ENCODE results near the gene ALG12.

The ALG12 gene

DNA sequence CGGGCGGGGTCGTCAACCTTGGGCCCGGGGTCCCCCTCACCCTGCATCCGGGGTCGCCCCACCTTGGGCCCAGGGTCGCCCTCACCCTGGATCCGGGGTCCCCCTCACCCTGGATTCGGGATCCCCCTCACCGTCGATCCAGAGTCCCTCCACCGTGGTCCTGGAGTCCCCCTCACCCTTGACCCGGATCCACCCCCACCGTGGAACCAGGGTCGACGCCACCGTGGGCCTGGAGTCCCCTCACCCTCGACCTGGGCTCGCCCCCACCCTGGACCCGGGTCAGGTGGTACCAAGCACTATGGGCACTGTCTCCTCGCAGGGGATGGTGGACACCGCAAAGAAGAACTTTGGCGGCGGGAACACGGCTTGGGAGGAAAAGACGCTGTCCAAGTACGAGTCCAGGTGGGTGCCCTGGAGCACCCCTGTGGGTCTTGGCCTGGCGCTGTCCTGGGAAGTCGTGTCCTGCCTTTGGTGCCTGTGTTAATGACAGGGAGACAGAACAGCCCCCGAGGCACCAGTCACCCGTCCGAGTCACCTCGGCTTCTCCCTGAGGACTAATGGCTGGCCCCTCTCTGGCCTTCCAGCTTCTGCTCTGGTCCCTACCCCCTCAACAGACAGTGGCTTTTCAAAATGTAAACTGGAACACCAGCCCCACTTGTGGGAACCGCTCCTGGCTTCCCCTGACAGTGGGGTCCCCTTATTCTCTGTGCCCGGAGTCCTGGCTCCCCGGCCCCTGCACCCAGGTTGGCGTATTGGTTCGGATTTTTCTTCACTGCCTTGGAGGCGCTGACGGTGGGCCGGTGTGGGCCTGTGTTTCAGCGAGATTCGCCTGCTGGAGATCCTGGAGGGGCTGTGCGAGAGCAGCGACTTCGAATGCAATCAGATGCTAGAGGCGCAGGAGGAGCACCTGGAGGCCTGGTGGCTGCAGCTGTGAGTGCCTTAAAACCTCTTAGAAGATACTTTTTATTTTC, 958 bp upstream of the ALG12 start:
- Histone ChIP-seq H3K9ac (ENCODE audit: low read length) (peak overlapping the region; percentile 90), H3K27me3 (ENCODE audit: insufficient read depth, low read length) (no peaks in the 10 kb centered on the region), H2AFZ (ENCODE audit: low read length) (no peak overlapping the region), H3K4me2 (ENCODE audit: low read length) (peak overlapping the region; percentile 99), H3K4me3 (ENCODE audit: low read depth, low read length, poor library complexity, severe bottlenecking) (peak overlapping the region; percentile 92), H3K9me3 (ENCODE audit: low read length) (no peaks in the 10 kb centered on the region), H3K9me2 (ENCODE audit: low read depth, low read length) (no peaks in the 10 kb centered on the region), H3K36me3 (ENCODE audit: insufficient read depth, low read length) (peaks cover 23% of the 10 kb centered on the region; the same call in 1 of the 2 replicates), H3K27ac (ENCODE audit: low read depth, low read length, poor library complexity, severe bottlenecking) (peak overlapping the region; percentile 38), H3K4me1 (ENCODE audit: insufficient read depth, low read length, severe bottlenecking) (peaks cover 62% of the 10 kb centered on the region), H3F3A (ENCODE audit: insufficient read depth, low read length) (no peaks in the 10 kb centered on the region), H3K79me2 (ENCODE audit: insufficient read depth, low read length) (peaks cover 3% of the 10 kb centered on the region; the same call in 1 of the 2 replicates), H4K20me1 (ENCODE audit: insufficient read depth, low read length) (no peaks in the 10 kb centered on the region)
- TF ChIP-seq, protein P1, sequence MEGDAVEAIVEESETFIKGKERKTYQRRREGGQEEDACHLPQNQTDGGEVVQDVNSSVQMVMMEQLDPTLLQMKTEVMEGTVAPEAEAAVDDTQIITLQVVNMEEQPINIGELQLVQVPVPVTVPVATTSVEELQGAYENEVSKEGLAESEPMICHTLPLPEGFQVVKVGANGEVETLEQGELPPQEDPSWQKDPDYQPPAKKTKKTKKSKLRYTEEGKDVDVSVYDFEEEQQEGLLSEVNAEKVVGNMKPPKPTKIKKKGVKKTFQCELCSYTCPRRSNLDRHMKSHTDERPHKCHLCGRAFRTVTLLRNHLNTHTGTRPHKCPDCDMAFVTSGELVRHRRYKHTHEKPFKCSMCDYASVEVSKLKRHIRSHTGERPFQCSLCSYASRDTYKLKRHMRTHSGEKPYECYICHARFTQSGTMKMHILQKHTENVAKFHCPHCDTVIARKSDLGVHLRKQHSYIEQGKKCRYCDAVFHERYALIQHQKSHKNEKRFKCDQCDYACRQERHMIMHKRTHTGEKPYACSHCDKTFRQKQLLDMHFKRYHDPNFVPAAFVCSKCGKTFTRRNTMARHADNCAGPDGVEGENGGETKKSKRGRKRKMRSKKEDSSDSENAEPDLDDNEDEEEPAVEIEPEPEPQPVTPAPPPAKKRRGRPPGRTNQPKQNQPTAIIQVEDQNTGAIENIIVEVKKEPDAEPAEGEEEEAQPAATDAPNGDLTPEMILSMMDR (IDR thresholded peaks at IDR 0.05; ENCODE audit: low read length), result no peak
- no peak for TF ChIP-seq EZH2 (IDR thresholded peaks at IDR 0.05; ENCODE audit: borderline replicate concordance, low read length)

DNA sequence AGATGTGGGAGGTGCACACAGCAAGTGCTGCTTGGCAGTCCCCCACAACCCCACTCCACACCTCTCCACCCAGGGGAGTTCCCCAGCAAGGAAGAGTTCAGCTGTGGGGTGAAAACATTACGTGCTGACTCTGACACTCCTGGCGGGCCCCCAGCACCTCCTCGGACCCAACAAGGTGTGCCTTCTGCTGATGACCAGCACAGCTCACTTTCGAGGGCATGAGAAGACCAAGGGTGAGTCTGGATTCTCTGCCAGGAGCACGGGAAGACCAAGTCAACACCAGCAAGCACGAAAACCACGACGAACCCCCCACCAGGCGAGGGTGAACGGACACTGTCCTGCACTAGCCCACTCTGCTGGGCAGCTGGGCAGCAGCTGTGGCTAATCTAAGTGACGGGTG, 1.4 kb downstream of the ALG12 start:
- Histone ChIP-seq H3K9me2 (ENCODE audit: low read depth, low read length) (no peaks in the 10 kb centered on the region), H3K9ac (ENCODE audit: low read length) (peak overlapping the region; percentile 77; the same call in 1 of the 2 replicates), H3K9me3 (ENCODE audit: low read length) (no peaks in the 10 kb centered on the region), H4K20me1 (ENCODE audit: insufficient read depth, low read length) (no peaks in the 10 kb centered on the region), H3F3A (ENCODE audit: insufficient read depth, low read length) (no peaks in the 10 kb centered on the region), H3K36me3 (ENCODE audit: insufficient read depth, low read length) (peaks cover 38% of the 10 kb centered on the region; the same call in 1 of the 2 replicates), H3K27me3 (ENCODE audit: insufficient read depth, low read length) (no peaks in the 10 kb centered on the region), H3K79me2 (ENCODE audit: insufficient read depth, low read length) (peaks cover 3% of the 10 kb centered on the region; the same call in 1 of the 2 replicates), H2AFZ (ENCODE audit: low read length) (no peak overlapping the region), H3K27ac (ENCODE audit: low read depth, low read length, poor library complexity, severe bottlenecking) (peak overlapping the region; percentile 45), H3K4me1 (ENCODE audit: insufficient read depth, low read length, severe bottlenecking) (peaks cover 39% of the 10 kb centered on the region), H3K4me2 (ENCODE audit: low read length) (peak overlapping the region; percentile 88), H3K4me3 (ENCODE audit: low read depth, low read length, poor library complexity, severe bottlenecking) (peak overlapping the region; percentile 92)
- TF ChIP-seq, protein P1 (IDR thresholded peaks at IDR 0.05; ENCODE audit: low read length), result no peak
- TF ChIP-seq EZH2 (IDR thresholded peaks at IDR 0.05; ENCODE audit: borderline replicate concordance, low read length), result no peak

DNA sequence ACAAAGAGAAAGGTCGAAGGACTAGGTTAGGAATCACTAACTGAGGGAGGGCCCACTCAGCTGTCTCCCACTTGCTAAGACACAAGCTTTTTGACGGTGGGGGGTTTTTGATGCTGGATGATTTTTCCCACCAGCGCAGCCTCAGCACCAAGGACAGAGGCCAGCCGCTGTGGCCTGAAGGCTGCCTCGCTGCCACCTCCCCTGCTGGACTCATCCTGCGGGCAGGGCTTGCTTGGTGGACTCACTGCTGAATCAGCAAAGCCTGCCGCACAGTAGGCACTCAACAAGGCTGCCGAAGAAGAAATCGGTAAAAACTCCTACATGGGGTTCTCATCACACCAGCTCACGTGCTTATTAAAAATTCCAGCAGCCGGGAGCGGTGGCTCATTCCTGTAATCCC, 2.6 kb downstream of the ALG12 start:
- Histone ChIP-seq H3K36me3 (ENCODE audit: insufficient read depth, low read length) (peaks cover 30% of the 10 kb centered on the region; the same call in 1 of the 2 replicates), H4K20me1 (ENCODE audit: insufficient read depth, low read length) (no peaks in the 10 kb centered on the region), H3K27ac (ENCODE audit: low read depth, low read length, poor library complexity, severe bottlenecking) (no peak overlapping the region)

More for the DNA sequence above, 2.6 kb downstream of the ALG12 start:
- Histone ChIP-seq H3K4me3 (ENCODE audit: low read depth, low read length, poor library complexity, severe bottlenecking) (no peak overlapping the region), H3F3A (ENCODE audit: insufficient read depth, low read length) (no peaks in the 10 kb centered on the region), H3K27me3 (ENCODE audit: insufficient read depth, low read length) (no peaks in the 10 kb centered on the region), H3K9me2 (ENCODE audit: low read depth, low read length) (no peaks in the 10 kb centered on the region), H3K4me1 (ENCODE audit: insufficient read depth, low read length, severe bottlenecking) (peaks cover 29% of the 10 kb centered on the region), H3K9ac (ENCODE audit: low read length) (no peak overlapping the region), H3K9me3 (ENCODE audit: low read length) (no peaks in the 10 kb centered on the region), H2AFZ (ENCODE audit: low read length) (no peak overlapping the region), H3K4me2 (ENCODE audit: low read length) (no peak overlapping the region), H3K79me2 (ENCODE audit: insufficient read depth, low read length) (peaks cover 3% of the 10 kb centered on the region; the same call in 1 of the 2 replicates)
- TF ChIP-seq, protein P1 (IDR thresholded peaks at IDR 0.05; ENCODE audit: low read length), result no peak
- TF ChIP-seq EZH2 (IDR thresholded peaks at IDR 0.05; ENCODE audit: borderline replicate concordance, low read length), result no peak
